ENCODE results near the gene CREB5.

The CREB5 gene

GRCh38 chr7:28571405-28571804 lies 159.1 kb downstream of the CREB5 start:
- no peaks in the 10 kb centered on the region for H3K36me3 ChIP-seq (ENCODE audit: insufficient read depth, low read length)
- H3K4me3 ChIP-seq (ENCODE audit: low read length, poor library complexity, severe bottlenecking), result no peak overlapping the region
- H3K9me3 ChIP-seq (ENCODE audit: insufficient read depth, low read depth, low read length), result no peaks in the 10 kb centered on the region
- no peaks in the 10 kb centered on the region for H3K79me2 ChIP-seq (ENCODE audit: insufficient read depth, low read length)
- no peaks in the 10 kb centered on the region for H3K9me2 ChIP-seq (replicated peaks; ENCODE audit: low read depth, low read length)
- H3K4me1 ChIP-seq (ENCODE audit: insufficient read depth, low read length, poor library complexity, severe bottlenecking), result peaks cover 48% of the 10 kb centered on the region
- H3K4me2 ChIP-seq (ENCODE audit: low read depth, low read length, poor library complexity, severe bottlenecking), result no peak overlapping the region
- no peak overlapping the region for H2AFZ ChIP-seq (ENCODE audit: low read length)
- H4K20me1 ChIP-seq (ENCODE audit: insufficient read depth, low read length, poor library complexity, severe bottlenecking), result no peaks in the 10 kb centered on the region
- TF ChIP-seq CTCF (conservative IDR thresholded peaks at IDR 0.05; ENCODE audit: low read length) (no peak), EZH2phosphoT487 (IDR thresholded peaks at IDR 0.05; ENCODE audit: borderline replicate concordance) (no peak)
- H3K27me3 ChIP-seq (ENCODE audit: insufficient read depth, low read length, poor library complexity, severe bottlenecking), result no peaks in the 10 kb centered on the region
- no peaks in the 10 kb centered on the region for H3F3A ChIP-seq (ENCODE audit: low read depth)
- H3K9ac ChIP-seq (ENCODE audit: low read depth, low read length, poor library complexity, severe bottlenecking), result no peak overlapping the region

GRCh38 chr7:28572321-28573058 lies 160.2 kb downstream of the CREB5 start:
- Histone ChIP-seq H3K4me1 (ENCODE audit: insufficient read depth, low read length, poor library complexity, severe bottlenecking) (peaks cover 48% of the 10 kb centered on the region), H3K27me3 (ENCODE audit: insufficient read depth, low read length, poor library complexity, severe bottlenecking) (no peaks in the 10 kb centered on the region), H2AFZ (ENCODE audit: low read length) (0 out of 2 replicates have a peak overlapping the region, but pooled peaks have one; percentile 5), H3K4me2 (ENCODE audit: low read depth, low read length, poor library complexity, severe bottlenecking) (peak overlapping the region; percentile 8), H4K20me1 (ENCODE audit: insufficient read depth, low read length, poor library complexity, severe bottlenecking) (no peaks in the 10 kb centered on the region), H3K9me2 (replicated peaks; ENCODE audit: low read depth, low read length) (no peaks in the 10 kb centered on the region), H3K4me3 (ENCODE audit: low read length, poor library complexity, severe bottlenecking) (no peak overlapping the region), H3K79me2 (ENCODE audit: insufficient read depth, low read length) (no peaks in the 10 kb centered on the region), H3F3A (ENCODE audit: low read depth) (no peaks in the 10 kb centered on the region), H3K9ac (ENCODE audit: low read depth, low read length, poor library complexity, severe bottlenecking) (no peak overlapping the region), H3K9me3 (ENCODE audit: insufficient read depth, low read depth, low read length) (no peaks in the 10 kb centered on the region), H3K36me3 (ENCODE audit: insufficient read depth, low read length) (no peaks in the 10 kb centered on the region)
- TF ChIP-seq CTCF (conservative IDR thresholded peaks at IDR 0.05; ENCODE audit: low read length) (no peak), EZH2phosphoT487 (IDR thresholded peaks at IDR 0.05; ENCODE audit: borderline replicate concordance) (no peak)

GRCh38 chr7:28573059-28573553 lies 160.8 kb downstream of the CREB5 start:
- Histone ChIP-seq H3K36me3 (ENCODE audit: insufficient read depth, low read length) (no peaks in the 10 kb centered on the region), H3K4me1 (ENCODE audit: insufficient read depth, low read length, poor library complexity, severe bottlenecking) (peaks cover 48% of the 10 kb centered on the region), H3K9me3 (ENCODE audit: insufficient read depth, low read depth, low read length) (no peaks in the 10 kb centered on the region), H3K4me3 (ENCODE audit: low read length, poor library complexity, severe bottlenecking) (no peak overlapping the region), H3K9me2 (replicated peaks; ENCODE audit: low read depth, low read length) (no peaks in the 10 kb centered on the region), H3K9ac (ENCODE audit: low read depth, low read length, poor library complexity, severe bottlenecking) (no peak overlapping the region), H3K79me2 (ENCODE audit: insufficient read depth, low read length) (no peaks in the 10 kb centered on the region), H4K20me1 (ENCODE audit: insufficient read depth, low read length, poor library complexity, severe bottlenecking) (no peaks in the 10 kb centered on the region), H3K27me3 (ENCODE audit: insufficient read depth, low read length, poor library complexity, severe bottlenecking) (no peaks in the 10 kb centered on the region), H2AFZ (ENCODE audit: low read length) (peak overlapping the region; percentile 5; the same call in 1 of the 2 replicates), H3K4me2 (ENCODE audit: low read depth, low read length, poor library complexity, severe bottlenecking) (peak overlapping the region; percentile 8), H3F3A (ENCODE audit: low read depth) (no peaks in the 10 kb centered on the region)
- TF ChIP-seq CTCF (conservative IDR thresholded peaks at IDR 0.05; ENCODE audit: low read length), result no peak
- no peak for TF ChIP-seq EZH2phosphoT487 (IDR thresholded peaks at IDR 0.05; ENCODE audit: borderline replicate concordance)

Measured in Loucy (cell line).